Ectodermal cell (in vitro differentiated cells): ENCODE data around the gene HTRA2.
"Not testable (repeated sequence)": the region's sequence is repeated elsewhere in the genome, so short reads cannot be mapped to it uniquely, and the experiment has no call there.

Experiments
- H3K27ac ChIP-seq: 2 replicates; pipeline ENCODE4 v1.7.0; 2013; ENCODE audit warnings: mild to moderate bottlenecking, low read depth, low read length; ENCODE audit not compliant: insufficient read depth, poor library complexity, severe bottlenecking
- H3K27me3 ChIP-seq: 2 replicates; pipeline ENCODE4 v1.7.0; 2013; ENCODE audit warnings: mild to moderate bottlenecking, low read length; ENCODE audit not compliant: insufficient read depth, control insufficient read depth, poor library complexity, severe bottlenecking
- H3K36me3 ChIP-seq: one replicate; pipeline ENCODE4 v1.7.0; 2013; ENCODE audit warnings: low read length; ENCODE audit not compliant: control insufficient read depth, insufficient read depth
- H3K4me1 ChIP-seq: one replicate; pipeline ENCODE4 v1.7.0; 2013; ENCODE audit warnings: low read length; ENCODE audit not compliant: control insufficient read depth, insufficient read depth
- H3K4me3 ChIP-seq: 2 replicates; pipeline ENCODE4 v1.7.0; 2013; ENCODE audit warnings: low read depth, low read length, control low read depth; ENCODE audit not compliant: insufficient read depth
- H3K9me3 ChIP-seq: 2 replicates; pipeline ENCODE4 v1.7.0; 2013; ENCODE audit warnings: mild to moderate bottlenecking, low read length, moderate library complexity; ENCODE audit not compliant: control insufficient read depth
- WGBS, 2 experiments: methylation state at CpG; one replicate each; pipeline ENCODE4 v1.1.7; 2013; ENCODE audit warnings: missing lambda C conversion rate in 2 of 2; 5-methylcytosine and 5-hydroxymethylcytosine counted together

HTRA2 gene

DNA sequence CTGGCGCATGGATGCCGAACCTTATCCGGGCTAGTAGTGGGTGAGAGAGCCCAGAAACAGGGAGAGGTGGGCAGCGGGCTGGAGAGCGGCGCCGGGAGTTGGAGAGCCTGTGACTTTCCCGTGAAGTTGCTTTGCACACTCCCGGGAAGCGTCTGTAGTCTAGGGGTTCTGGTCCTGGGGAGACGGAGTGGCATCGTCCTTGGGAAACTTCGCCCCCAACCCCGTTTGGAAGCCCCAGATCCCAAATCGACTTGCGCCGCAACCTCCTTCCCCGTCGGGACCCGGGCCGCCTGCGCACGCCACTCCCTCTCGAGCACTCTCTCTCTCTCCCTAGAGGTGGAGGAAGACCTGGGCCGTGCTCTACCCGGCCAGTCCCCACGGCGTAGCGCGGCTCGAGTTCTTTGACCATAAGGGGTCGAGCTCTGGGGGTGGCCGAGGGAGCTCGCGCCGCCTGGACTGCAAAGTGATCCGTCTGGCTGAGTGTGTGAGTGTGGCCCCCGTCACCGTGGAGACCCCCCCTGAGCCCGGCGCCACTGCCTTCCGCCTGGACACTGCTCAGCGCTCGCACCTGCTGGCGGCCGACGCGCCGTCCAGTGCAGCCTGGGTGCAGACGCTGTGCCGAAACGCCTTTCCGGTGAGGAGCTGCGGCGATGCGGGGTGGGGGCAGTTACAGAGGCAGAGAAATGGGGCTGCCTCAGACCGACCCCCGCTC is 25.2 kb downstream of the HTRA2 start:
- H3K36me3 ChIP-seq: no peaks in the 10 kb centered on the region
- peaks cover 29% of the 10 kb centered on the region for H3K27me3 ChIP-seq
- H3K27ac ChIP-seq: no peak overlapping the region
- H3K4me3 ChIP-seq: peak overlapping the region; percentile 84
- peaks cover 15% of the 10 kb centered on the region for H3K4me1 ChIP-seq
- 1% methylated on average over 58 of the region's 58 CpGs for WGBS, 2 experiments
- no peaks in the 10 kb centered on the region for H3K9me3 ChIP-seq

DNA sequence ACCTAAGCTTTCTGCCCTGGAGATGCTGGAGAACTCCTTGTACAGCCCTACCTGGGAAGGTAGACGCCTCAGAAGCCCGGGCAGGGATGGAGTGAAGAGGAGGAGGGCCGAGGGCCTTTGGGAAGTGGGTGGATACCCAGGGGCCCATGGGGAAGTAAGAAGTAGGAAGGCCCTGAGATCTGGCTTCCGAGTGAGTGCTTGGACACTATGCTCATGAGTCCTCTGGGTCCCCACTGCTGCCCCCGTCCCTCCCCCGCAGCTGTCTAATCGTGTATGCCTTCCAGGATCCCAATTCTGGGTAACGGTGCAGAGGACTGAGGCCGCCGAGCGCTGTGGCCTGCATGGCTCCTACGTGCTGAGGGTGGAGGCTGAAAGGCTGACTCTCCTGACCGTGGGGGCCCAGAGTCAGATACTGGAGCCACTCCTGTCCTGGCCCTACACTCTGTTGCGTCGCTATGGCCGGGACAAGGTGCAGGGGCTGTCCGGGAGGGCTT is 25.9 kb downstream of the HTRA2 start:
- no peak overlapping the region for H3K27ac ChIP-seq
- 65 to 68% methylated on average over 17 of the region's 17 CpGs for WGBS, 2 experiments

DNA sequence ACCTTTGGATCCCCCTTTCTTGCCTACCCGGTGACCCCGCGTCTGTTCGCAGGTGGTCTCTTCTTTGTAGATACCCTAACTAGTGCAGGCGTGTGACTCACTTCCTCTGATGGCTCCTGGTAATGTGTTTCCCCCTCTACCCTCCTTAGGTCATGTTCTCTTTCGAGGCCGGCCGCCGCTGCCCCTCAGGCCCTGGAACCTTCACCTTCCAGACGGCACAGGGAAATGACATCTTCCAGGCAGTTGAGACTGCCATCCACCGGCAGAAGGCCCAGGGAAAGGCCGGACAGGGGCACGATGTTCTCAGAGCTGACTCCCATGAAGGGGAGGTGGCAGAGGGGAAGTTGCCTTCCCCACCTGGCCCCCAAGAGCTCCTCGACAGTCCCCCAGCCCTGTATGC is 26.4 kb downstream of the HTRA2 start:
- no peak overlapping the region for H3K4me3 ChIP-seq
- H3K4me1 ChIP-seq: peaks cover 13% of the 10 kb centered on the region
- no peaks in the 10 kb centered on the region for H3K9me3 ChIP-seq
- peaks cover 31% of the 10 kb centered on the region for H3K27me3 ChIP-seq
- WGBS, 2 experiments: 91% methylated on average over 14 of the region's 14 CpGs
- H3K27ac ChIP-seq: no peak overlapping the region
- no peaks in the 10 kb centered on the region for H3K36me3 ChIP-seq

More for the DNA sequence above, 25.9 kb downstream of the HTRA2 start:
- H3K36me3 ChIP-seq: no peaks in the 10 kb centered on the region
- peaks cover 13% of the 10 kb centered on the region for H3K4me1 ChIP-seq
- peak overlapping the region; percentile 84 for H3K4me3 ChIP-seq
- no peaks in the 10 kb centered on the region for H3K9me3 ChIP-seq
- peaks cover 31% of the 10 kb centered on the region for H3K27me3 ChIP-seq

DNA sequence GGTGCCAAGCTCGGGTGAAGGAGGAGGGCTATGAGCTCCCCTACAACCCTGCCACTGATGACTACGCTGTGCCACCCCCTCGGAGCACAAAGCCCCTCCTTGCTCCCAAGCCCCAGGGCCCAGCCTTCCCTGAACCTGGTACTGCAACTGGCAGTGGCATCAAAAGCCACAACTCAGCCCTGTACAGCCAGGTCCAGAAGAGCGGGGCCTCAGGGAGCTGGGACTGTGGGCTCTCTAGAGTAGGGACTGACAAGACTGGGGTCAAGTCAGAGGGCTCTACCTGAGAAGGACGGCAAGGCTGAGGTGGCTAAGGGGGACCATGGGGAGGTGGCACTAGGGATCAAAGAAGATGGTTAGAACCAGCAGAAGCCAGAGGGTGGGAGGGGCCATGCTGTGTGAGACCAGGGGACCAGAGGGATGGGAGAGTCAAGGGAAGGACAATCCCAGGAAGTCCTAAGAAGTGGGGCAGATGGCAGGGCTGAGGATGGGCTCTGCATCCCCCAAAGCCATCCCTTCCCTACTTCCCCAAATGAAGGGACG is 27.2 kb downstream of the HTRA2 start:
- Histone ChIP-seq H3K36me3 (no peaks in the 10 kb centered on the region), H3K9me3 (no peaks in the 10 kb centered on the region), H3K27ac (no peak overlapping the region), H3K4me1 (peaks cover 11% of the 10 kb centered on the region), H3K27me3 (peaks cover 36% of the 10 kb centered on the region), H3K4me3 (no peak overlapping the region)
- WGBS, 2 experiments: 94 to 97% methylated on average over 6 of the region's 6 CpGs

DNA sequence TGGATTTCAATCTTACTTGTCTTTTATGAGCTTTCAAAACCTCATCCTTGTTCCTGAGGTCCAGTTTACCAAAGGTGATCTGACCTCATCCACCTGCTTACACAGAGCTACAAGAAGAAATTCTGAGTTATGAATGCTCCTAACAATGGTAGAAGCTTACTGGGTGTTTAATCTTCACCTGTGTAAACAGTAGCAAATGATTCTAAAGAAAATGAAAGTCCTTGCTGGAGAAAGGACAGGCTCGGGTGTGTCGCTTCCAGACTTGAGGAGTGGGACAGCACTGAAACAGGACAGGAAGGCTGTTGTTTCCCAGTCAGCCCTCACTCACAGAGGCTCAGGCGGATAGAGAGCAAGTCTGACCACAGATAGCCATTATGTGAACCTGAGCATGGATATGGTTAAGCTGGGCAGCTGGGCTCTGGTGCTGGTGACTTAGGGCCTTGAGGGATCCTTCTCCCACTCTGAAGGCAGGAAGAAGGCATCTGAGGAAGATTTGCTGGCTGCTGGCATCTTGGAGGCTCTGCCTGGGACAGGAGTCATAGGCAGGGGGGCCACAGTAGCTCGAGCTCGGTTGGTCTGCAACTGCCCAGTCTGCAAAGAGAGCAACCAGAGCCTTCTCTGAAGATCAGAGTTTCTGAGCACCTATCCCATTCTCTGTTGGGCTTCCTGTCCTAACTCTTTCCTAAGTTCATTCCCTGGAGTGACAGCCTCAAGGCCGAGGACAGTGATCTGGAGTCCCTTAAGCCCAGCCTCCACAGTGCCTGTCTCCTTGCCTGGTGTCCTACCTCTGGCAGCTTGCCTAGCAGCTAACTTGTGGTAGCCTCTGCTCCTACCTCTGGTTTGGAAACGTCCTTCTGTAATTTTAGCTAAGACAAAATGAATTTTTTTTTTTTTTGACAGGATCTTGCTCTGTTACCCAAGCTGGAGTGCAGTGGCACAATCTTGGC is 28.8 kb downstream of the HTRA2 start:
- H3K27me3 ChIP-seq: peaks cover 38% of the 10 kb centered on the region
- 86 to 87% methylated on average over 7 of the region's 7 CpGs for WGBS, 2 experiments

DNA sequence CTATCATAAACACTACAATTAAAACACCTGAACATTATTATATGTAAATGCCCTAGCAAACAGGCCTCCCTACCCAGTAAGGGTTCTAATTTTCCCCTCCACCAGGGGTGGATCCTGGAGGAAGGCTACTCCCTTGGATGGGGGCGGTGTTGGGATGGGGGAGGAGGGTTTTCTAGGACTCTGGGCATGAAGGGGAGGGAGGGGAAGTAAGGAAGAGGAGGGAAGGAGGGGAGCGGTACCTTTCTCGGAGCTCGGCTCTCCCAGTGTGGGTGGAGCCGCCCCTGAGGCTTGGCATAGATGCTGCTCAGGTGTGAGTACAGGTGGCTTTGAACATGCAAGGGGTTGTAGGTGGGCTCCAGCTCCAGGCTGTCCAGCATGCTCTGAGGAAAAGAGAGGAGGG is 30.2 kb downstream of the HTRA2 start:
- 37 to 45% methylated on average over 5 of the region's 5 CpGs for WGBS, 2 experiments
- no peaks in the 10 kb centered on the region for H3K36me3 ChIP-seq
- H3K9me3 ChIP-seq: no peaks in the 10 kb centered on the region
- H3K4me3 ChIP-seq: no peak overlapping the region
- no peak overlapping the region for H3K27ac ChIP-seq
- H3K4me1 ChIP-seq: no peaks in the 10 kb centered on the region
- peaks cover 33% of the 10 kb centered on the region for H3K27me3 ChIP-seq

More for the DNA sequence above, 28.8 kb downstream of the HTRA2 start:
- Histone ChIP-seq H3K9me3 (no peaks in the 10 kb centered on the region), H3K4me3 (no peak overlapping the region), H3K27ac (no peak overlapping the region), H3K4me1 (no peaks in the 10 kb centered on the region), H3K36me3 (no peaks in the 10 kb centered on the region)

DNA sequence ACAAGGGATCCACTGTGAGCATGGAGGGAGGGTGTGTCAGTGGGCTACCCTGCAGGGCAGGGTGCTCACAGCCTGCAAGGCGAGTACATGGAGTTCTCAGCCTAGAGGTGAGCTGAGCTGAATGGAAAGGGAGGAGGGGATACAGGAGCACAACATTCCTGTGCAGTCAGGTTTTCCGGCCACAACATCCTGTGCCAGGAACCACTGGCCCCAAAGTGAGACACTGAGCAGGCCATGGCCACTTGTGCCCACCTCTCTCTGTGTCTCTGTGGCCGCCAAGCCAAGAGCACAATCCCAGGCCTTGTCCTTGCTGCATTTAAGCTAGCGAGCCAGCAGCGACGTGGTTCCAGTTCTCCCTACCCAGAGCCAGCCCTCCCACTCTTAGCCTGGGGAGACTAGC is 30.9 kb downstream of the HTRA2 start:
- Histone ChIP-seq H3K27ac (no peak overlapping the region), H3K9me3 (no peaks in the 10 kb centered on the region), H3K36me3 (no peaks in the 10 kb centered on the region), H3K27me3 (peaks cover 26% of the 10 kb centered on the region), H3K4me3 (no peak overlapping the region), H3K4me1 (no peaks in the 10 kb centered on the region)
- 78% methylated on average over 6 of the region's 6 CpGs for WGBS, 2 experiments

- H3K27me3 ChIP-seq: peaks cover 22% of the 10 kb centered on the region
- not testable (repeated sequence) for H3K4me3 ChIP-seq, H3K36me3 ChIP-seq, H3K4me1 ChIP-seq, H3K27ac ChIP-seq, H3K9me3 ChIP-seq
- 97 to 100% methylated on average over 1 of the region's 1 CpG for WGBS, 2 experiments
Measured at GRCh38 chr2:74561022-74561421, 31.3 kb downstream of the HTRA2 start.

DNA sequence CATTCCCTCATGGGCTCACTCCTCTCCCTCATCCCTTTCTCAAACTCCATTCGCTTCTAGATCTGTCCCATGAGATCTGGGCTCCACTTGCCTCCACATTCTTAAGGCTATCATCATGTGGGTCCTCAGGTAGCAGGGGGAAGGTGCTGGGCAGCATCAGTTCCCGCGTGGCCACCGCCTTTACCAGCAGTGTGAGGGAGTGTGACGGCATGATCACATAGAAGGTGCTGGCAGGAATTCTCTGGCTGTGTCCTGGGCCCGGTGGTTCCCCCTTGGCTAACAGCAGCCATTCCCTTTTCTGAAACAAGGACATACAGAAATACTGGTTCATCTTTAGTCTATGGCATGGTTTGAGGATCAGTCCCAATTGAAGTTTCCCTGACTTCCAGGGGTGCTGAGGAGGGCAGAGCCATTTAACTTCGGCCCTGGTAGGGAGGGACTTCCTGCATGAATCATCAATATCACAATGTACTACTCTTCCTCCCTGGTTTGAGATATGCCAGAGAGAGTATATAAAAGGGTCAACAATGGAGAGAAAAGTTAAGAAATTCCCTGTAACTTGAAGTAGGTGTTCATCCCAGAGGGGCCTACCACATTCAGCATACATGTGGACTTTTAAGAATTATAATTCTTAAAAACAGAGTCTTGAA is 32.5 kb downstream of the HTRA2 start:
- H3K27ac ChIP-seq: no peak overlapping the region
- H3K9me3 ChIP-seq: no peaks in the 10 kb centered on the region
- 91 to 93% methylated on average over 6 to 7 of the region's 7 CpGs for WGBS, 2 experiments
- no peaks in the 10 kb centered on the region for H3K4me1 ChIP-seq
- no peaks in the 10 kb centered on the region for H3K36me3 ChIP-seq
- no peak overlapping the region for H3K4me3 ChIP-seq
- H3K27me3 ChIP-seq: peaks cover 19% of the 10 kb centered on the region
